Body of pancreas (tissue), 4 donors: ENCODE data around the gene OR5K2. TPM values are rescaled to one million over a fixed set of nuclear protein-coding genes. Genes with fewer than 3 reads are reported as not detected.
A peak's percentile ranks its signal among the peaks of the same experiment; 100 is the strongest.

Experiments used
- ATAC-seq: fragments of 150-250 bp; one replicate; pipeline ENCODE4 v1.9.1; 2016
- DNase-seq, 4 donors: peaks; one replicate each; pipeline ENCODE4 v3.0.0-alpha.2; 2019
- H3K27ac ChIP-seq, 4 donors: fragments of 200-600 bp; sonication (generic); 1 replicate in 3 of 4; 2 replicates in 1 of 4; pipeline versions ENCODE4 v1.5.1 to v1.6.1; 2016 to 2019; ENCODE audit warnings: mild to moderate bottlenecking in 1 of 4, mixed read lengths in 1 of 4, moderate library complexity in 1 of 4
- H3K27me3 ChIP-seq, 2 donors: fragments of 200-600 bp; sonication (generic); one replicate each; pipeline ENCODE4 v1.6.0; 2016; ENCODE audit warnings: mild to moderate bottlenecking in 1 of 2
- H3K36me3 ChIP-seq, 2 donors: fragments of 200-600 bp; sonication (generic); replicated peaks in 1 of 2; 2 replicates each; pipeline ENCODE4 v1.5.1; 2016; ENCODE audit warnings: low read depth in 2 of 2; ENCODE audit not compliant: insufficient read depth in 1 of 2
- H3K4me1 ChIP-seq: fragments of 200-600 bp; sonication (generic); one replicate; pipeline ENCODE4 v1.6.0; 2016
- H3K4me3 ChIP-seq, 2 donors: fragments of 200-600 bp; sonication (generic); 1 replicate in 1 of 2; 2 replicates in 1 of 2; pipeline ENCODE4 v1.5.1; 2016 to 2019
- H3K9me3 ChIP-seq, 3 donors: fragments of 200-600 bp; sonication (generic); 1 replicate in 2 of 3; 2 replicates in 1 of 3; pipeline ENCODE4 v1.5.1; 2016
- CTCF ChIP-seq, 7 experiments: fragments of 450-650 bp in 4 of 7; fragments of 200-600 bp in 3 of 7; sonication (generic) in 3 of 7; IDR thresholded peaks; one replicate each; pipeline ENCODE4 v1.5.1; 2016 to 2019; ENCODE audit warnings: antibody characterized with exemption in 7 of 7
- POLR2A ChIP-seq, 3 donors: fragments of 450-650 bp; IDR thresholded peaks; one replicate each; pipeline ENCODE4 v1.6.1; 2016; ENCODE audit warnings: antibody characterized with exemption in 3 of 3, mild to moderate bottlenecking in 2 of 3
- WGBS, 2 donors: methylation state at CpG; one replicate each; pipeline ENCODE4 v1.1.5; 2017; 5-methylcytosine and 5-hydroxymethylcytosine counted together
- intact Hi-C: fragments of 100-400 bp; cut with DNase I; formaldehyde crosslinking; loops from one replicate; pipeline ENCODE4 v1.15.1; 2023
- total RNA-seq, 2 donors: library from RNA; depleted of rRNA; stranded (reverse); fragments of >200 nt; gene quantifications; one replicate each; pipeline ENCODE4 v1.1.0, GENCODE V29; 2016

Gene OR5K2
- total RNA-seq, 2 donors from 2014 or later, result not detected

- ATAC-seq (no peak), DNase-seq (no peak)
- Histone ChIP-seq H3K4me3 (no peak overlapping the region), H3K27me3 (no peaks in the 10 kb centered on the region), H3K36me3 (peaks cover 0 to 10% of the 10 kb centered on the region in 2 donors), H3K9me3 (no peaks in the 10 kb centered on the region), H3K4me1 (peaks cover 10% of the 10 kb centered on the region), H3K27ac (no peak overlapping the region)
- TF ChIP-seq CTCF (IDR thresholded peaks at IDR 0.05), result no peak
- TF ChIP-seq POLR2A (IDR thresholded peaks at IDR 0.05), result no peak
- WGBS, 2 donors, result 94 to 96% methylated on average over 1 of the region's 1 CpG
- intact Hi-C loops, result no loop called here
Measured at GRCh38 chr3:98519351-98519750, 21.9 kb downstream of the OR5K2 start.

DNA sequence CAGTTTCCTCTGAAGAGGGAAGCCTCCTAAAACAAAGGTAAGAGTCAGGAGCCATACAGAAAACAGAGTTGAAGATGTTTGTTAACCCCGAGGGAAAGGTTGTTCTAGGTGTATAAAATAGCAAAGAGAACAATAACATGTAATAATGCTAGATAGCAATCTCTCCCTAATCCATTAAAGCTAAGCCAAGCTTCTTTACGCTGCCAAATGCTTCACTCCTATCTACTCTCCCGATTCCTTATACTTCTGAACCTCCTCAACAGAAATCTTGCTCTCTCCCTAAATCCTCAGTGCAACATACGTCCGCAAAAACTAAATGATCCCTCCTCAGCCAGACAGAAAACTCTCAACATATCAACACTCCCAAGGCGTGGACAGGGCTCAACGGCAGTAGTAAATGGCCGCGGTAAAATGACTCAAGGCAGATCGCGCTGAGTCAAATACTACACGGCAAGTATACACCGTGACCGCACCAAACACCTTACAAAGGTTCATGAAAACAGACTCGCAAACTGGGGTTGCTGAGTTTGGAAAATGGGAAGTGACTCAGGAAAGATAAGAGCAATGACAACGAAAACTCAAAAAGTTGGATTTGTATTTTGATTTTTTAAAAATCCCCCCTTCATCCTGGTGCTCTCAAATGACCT, 24.5 kb downstream of the OR5K2 start:
- H3K27ac ChIP-seq, result peak overlapping the region; percentile 90 to 91 (median 90)
- DNase-seq, result peak; percentile 44 to 70 (median 58)
- ATAC-seq, result peak; percentile 61
- H3K9me3 ChIP-seq, result no peaks in the 10 kb centered on the region
- no peaks in the 10 kb centered on the region for H3K27me3 ChIP-seq
- H3K4me1 ChIP-seq, result peaks cover 10% of the 10 kb centered on the region
- peak overlapping the region; percentile 42 to 63 for H3K4me3 ChIP-seq
- TF ChIP-seq CTCF (IDR thresholded peaks at IDR 0.05) (no peak), POLR2A (IDR thresholded peaks at IDR 0.05) (no peak)
- WGBS, 2 donors, result 1% methylated on average over 16 of the region's 16 CpGs
- H3K36me3 ChIP-seq, result no peaks in the 10 kb centered on the region
- intact Hi-C loops, result no loop called here

- Histone ChIP-seq H3K4me1 (peaks cover 10% of the 10 kb centered on the region), H3K36me3 (no peaks in the 10 kb centered on the region), H3K27ac (peak within 1 kb of the TSS; percentile 90 to 91 (median 90)), H3K27me3 (no peaks in the 10 kb centered on the region), H3K9me3 (no peaks in the 10 kb centered on the region), H3K4me3 (peak within 1 kb of the TSS; percentile 42 to 63)
- intact Hi-C loops, result no loop called here
- ATAC-seq (peak; percentile 99), DNase-seq (peak; percentile 95 to 97 (median 97))
- WGBS, 2 donors, result 0 to 1% methylated on average over 11 to 59 of the region's 63 CpGs
- TF ChIP-seq CTCF (IDR thresholded peaks at IDR 0.05) (no peak), POLR2A (IDR thresholded peaks at IDR 0.05) (peak; percentile 63 to 90 (median 82))
Measured at GRCh38 chr3:98522544-98523281, 25.2 kb downstream of the OR5K2 start, which contains the start of gene CLDND1. TSS of gene CLDND1 (minus strand) at chr3:98522902. CDS start at chr3:98521424, 1,478 bp downstream.

GRCh38 chr3:98525494-98525893, 28.0 kb downstream of the OR5K2 start:
- no peak overlapping the region for H3K4me3 ChIP-seq
- H3K9me3 ChIP-seq, result no peaks in the 10 kb centered on the region
- no peak for ATAC-seq
- TF ChIP-seq POLR2A (IDR thresholded peaks at IDR 0.05), result no peak
- no peak for TF ChIP-seq CTCF (IDR thresholded peaks at IDR 0.05)
- WGBS, 2 donors, result 73 to 78% methylated on average over 6 of the region's 6 CpGs
- no peak for DNase-seq
- intact Hi-C loops, result no loop called here
- no peaks in the 10 kb centered on the region for H3K36me3 ChIP-seq
- H3K27ac ChIP-seq, result no peak overlapping the region
- peaks cover 10% of the 10 kb centered on the region for H3K4me1 ChIP-seq
- no peaks in the 10 kb centered on the region for H3K27me3 ChIP-seq
